Stomach (tissue), 4 donors: ENCODE measurements around the gene KIAA1671.

Experiments used
- POLR2A ChIP-seq, 4 donors: fragments of 450-650 bp; IDR thresholded peaks; one replicate each; pipeline ENCODE4 v1.6.1; 2016; ENCODE audit warnings: antibody characterized with exemption in 4 of 4, control low read depth in 2 of 4, mild to moderate bottlenecking in 1 of 4, moderate library complexity in 1 of 4
- POLR2AphosphoS5 ChIP-seq, 3 donors: sonication (generic); formaldehyde crosslinking; IDR thresholded peaks; one replicate each; pipeline ENCODE4 v1.6.1; 2016; ENCODE audit warnings: antibody characterized with exemption in 3 of 3
- TF ChIP-seq, protein P1 (sequence below), 7 experiments: fragments of 450-650 bp in 4 of 7; fragments of 200-600 bp in 3 of 7; sonication (generic) in 3 of 7; IDR thresholded peaks; one replicate each; pipeline ENCODE4 v1.5.1; 2016 to 2019; ENCODE audit warnings: antibody characterized with exemption in 7 of 7, control low read depth in 2 of 7, mild to moderate bottlenecking in 1 of 7

DNA sequence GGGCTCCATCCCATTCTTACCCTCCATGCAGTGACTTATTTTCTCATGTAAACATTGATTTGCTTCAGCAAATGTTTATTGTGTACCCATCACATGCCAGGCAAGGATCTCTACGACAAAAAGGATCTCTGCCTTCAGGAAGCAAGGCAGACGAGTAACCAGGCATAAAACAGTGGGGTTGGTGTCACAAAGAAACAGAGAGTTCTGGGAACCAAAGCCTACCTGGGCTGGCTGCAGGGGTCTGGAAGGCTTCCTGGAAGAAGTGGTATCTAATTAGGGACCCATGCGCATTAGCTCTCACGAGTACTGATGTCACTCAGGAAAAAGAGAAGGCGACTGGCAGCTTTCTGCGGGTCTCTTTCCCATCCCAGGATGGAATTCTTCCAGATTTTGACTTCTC lies 44.5 kb downstream of the KIAA1671 start:
- TF ChIP-seq POLR2A (IDR thresholded peaks at IDR 0.05) = no peak
- TF ChIP-seq, protein P1, sequence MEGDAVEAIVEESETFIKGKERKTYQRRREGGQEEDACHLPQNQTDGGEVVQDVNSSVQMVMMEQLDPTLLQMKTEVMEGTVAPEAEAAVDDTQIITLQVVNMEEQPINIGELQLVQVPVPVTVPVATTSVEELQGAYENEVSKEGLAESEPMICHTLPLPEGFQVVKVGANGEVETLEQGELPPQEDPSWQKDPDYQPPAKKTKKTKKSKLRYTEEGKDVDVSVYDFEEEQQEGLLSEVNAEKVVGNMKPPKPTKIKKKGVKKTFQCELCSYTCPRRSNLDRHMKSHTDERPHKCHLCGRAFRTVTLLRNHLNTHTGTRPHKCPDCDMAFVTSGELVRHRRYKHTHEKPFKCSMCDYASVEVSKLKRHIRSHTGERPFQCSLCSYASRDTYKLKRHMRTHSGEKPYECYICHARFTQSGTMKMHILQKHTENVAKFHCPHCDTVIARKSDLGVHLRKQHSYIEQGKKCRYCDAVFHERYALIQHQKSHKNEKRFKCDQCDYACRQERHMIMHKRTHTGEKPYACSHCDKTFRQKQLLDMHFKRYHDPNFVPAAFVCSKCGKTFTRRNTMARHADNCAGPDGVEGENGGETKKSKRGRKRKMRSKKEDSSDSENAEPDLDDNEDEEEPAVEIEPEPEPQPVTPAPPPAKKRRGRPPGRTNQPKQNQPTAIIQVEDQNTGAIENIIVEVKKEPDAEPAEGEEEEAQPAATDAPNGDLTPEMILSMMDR (IDR thresholded peaks at IDR 0.05) = no peak
- no peak for TF ChIP-seq POLR2AphosphoS5 (IDR thresholded peaks at IDR 0.05)
